Suppressor macrophage (primary cell): Measurements from ENCODE around the gene TRAM2.

Experiments
- DNase-seq, 4 experiments: peaks; one replicate each; pipeline ENCODE4 v3.0.0-alpha.2; 2020 to 2022

TRAM2 gene

GRCh38 chr6:52568320-52568719 is 8.5 kb downstream of the TRAM2 start:
- DNase-seq = no peak

DNA sequence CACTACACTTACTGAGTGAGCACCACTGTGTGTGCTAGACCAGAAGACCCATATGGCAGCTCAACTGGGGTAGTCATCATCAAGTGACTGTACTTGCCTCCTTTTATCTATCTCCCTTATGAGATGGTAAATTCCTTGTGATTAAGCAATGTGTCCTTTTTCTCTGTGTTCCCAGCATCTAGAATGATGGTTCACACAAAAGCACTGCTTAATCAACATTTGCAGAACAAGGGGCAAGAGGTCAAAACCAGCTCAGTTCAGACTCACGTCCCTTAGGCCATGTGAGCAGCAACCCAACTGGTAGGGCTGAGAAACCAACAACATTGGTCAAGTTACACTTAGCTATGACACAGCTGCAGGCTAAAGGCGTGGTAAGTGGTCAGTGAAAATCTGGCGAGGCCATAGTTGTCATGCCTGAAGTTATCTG is 10.0 kb downstream of the TRAM2 start:
- no peak for DNase-seq

GRCh38 chr6:52566201-52566600 is 10.7 kb downstream of the TRAM2 start:
- DNase-seq = no peak

- DNase-seq = no peak
These were observed 12.0 kb downstream of the TRAM2 start for GRCh38 chr6:52564856-52565255.

DNA sequence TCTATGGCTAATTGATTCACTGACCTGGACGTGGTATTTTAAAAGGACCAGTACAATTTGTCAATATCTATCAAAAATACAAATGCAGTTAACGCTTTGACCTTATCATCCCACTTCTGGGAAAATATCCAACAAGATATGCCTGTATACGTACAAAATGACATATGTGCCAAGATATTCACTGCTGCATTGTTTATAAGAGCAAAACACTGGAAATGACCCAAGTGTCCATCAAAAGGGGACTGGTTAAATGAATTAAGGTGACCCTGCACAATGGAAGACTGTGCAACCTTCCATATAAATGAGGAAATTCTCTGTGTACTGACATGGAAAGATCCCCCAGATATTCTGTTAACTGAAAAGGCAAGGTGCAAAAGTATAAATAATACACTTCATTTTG is 13.9 kb downstream of the TRAM2 start:
- no peak for DNase-seq

GRCh38 chr6:52560462-52560861 is 16.4 kb downstream of the TRAM2 start:
- DNase-seq = no peak

DNA sequence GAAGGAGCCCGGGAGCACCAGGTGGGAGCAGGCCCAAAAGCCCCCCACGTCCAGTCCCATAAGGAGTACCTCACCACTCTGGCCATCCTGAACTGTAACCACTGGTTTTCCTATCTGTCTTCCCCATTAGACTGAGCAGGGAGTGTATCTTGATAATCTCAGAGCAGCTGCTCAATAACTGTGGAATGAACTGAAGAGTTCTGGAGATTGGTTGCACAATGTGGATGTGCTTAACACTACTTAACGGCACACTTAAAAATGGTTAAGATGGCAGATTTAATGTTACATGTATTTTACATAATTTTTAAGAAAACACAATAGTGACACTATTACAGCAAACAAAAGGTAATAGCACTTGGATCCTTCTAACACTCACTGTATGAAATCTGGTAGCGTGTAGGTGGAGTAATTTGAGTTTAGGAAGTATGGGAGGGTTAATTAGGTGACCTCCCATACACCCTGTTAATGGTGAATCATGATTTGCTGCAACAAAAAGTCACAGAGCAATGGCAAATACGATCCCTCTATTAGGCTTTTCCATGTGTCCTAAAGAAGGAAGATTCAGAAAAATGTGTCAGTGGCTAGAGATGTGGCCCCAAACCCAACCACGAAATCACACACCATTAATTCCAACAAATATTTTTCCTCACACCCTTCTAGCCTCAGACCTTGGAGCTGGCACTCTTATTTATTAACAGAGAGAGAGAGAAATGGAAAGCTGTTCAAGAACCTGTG is 18.4 kb downstream of the TRAM2 start:
- no peak for DNase-seq

DNA sequence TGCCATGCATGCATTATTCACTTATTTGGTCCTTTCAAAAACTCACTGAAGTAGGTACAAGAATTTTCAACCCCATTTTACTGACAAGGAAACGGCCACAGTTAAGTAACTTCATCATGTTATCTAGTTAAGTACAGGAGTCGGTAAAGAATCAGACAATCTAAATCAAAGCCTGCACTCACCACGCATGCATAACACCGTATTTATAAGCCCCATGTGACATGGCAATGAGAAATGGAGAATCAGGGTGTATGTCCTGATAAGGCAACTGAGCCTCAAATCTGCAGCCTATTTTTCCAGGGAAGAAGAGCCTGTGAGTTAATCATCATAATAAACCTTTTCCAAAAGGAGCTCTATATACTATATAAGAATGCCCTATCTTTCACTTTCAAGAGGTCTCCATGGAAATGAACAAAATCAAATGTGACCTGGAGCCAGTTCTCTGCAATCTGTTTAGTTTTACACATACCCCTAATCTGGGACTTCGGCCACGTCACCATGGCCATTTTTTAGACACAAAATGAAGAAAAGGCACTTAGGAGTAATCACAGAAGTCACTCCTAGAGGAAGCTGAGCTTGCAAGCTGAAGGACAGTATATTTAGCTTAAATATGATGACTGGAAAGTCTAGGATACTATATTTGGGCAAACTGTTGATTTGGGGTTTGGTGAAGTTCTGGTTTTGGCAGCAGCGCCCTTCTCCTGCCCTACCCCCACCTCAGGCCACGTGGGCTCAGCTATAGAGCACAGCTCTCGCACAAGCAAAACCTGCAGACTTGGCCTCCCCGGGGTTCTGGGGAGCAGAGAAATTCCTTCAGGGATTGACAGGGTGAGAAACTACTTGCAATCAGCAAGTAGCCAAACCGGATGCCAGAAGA is 19.2 kb downstream of the TRAM2 start:
- DNase-seq = peak in 2 of 4 experiments; percentile 13 to 16

DNA sequence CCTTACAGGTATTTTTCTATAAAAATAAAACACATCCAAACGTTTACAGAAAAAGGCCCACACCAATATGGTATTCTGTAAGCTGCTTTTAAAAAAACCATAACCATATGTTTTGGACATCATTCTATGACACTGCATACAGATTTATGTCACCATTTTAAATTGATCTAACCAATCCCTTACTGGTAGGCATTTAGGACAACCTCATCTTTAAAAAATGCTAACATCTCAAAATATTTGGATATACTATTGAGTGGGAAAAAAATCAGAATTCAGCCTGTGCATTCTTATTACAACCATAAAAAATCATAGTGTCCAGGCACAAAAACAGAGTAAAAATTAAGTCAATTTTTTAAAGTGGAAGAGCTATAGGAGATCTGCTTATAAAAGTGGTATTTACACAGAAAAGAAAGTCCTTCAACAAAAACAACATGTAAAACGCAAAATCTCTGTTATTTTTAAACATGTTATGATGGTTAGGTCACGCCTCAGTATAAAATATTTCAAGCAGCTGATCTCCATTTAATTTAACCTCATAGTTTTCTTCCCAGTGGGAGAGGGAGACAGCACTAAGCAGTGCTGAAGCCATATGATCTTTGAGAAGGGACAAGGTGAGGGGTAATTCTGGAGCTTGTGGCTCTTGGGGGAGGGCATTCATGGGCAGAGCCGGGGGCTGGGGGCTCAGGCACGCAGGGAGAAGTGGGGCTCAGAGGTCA is 21.2 kb downstream of the TRAM2 start:
- DNase-seq = no peak

DNA sequence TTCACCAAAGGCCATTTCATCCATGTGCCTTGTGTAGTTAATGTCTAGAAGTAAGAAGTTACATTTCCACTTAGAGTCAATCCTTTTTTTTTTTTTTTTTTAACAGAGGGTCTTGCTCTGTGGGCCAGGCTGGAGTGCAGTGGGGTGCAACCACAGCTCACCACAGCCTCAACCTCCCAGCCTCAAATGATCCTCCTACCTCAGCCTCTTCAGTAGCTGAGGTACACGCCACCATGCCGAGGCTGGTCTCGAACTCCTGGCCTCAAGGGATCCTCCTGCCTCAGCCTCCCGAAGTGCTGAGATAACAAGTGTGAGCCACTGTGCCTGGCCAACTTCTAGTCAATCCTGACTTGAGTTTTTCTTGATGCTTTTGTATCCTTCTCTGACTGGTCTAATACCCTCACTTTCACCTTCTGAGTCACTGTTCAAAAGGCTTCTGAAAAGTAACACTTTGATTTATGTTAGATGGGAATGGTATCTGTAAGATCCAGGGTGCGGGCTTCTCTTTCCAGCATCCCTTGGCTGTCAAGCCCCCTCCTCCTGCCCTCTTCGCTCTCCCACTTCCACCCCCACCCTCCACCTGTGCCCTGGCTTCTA is 22.1 kb downstream of the TRAM2 start:
- no peak for DNase-seq

DNA sequence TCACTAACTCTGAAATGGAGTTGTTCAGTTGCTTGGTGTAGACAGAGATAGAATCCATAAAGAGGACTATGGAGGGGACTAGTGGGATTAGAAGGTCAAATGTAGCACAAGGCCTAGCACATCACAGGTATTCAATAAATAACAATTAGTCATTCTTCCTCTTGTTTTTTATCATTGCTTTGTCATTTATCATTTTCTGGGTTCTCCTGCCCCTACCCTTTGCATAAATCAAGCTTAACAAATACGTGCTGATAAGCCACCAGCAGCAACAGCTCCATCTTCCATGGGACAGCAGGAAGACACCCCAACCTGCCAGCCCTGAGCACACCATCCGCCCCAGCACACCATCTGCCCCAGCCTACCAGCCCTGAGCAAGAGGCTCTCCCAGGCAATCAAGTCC is 23.1 kb downstream of the TRAM2 start:
- no peak for DNase-seq

DNA sequence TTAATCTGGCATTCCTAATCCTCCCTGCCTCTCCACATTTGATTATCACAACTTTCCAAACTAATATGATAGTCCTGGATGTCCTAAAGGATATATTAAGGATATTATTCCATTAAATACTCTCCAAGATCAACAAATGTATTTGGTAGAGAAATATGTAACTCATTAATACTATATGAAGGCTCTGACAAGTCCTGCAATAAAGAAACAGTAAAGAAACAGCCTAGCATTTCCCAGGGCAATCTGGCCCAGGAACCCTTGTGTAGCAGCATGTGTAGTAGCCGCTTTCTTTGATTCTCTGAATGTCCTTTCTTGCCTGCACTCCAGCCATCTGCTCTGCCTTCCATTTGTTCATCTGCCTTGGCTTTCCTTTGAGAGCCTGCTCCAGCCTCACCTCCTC is 23.7 kb downstream of the TRAM2 start:
- no peak for DNase-seq

DNA sequence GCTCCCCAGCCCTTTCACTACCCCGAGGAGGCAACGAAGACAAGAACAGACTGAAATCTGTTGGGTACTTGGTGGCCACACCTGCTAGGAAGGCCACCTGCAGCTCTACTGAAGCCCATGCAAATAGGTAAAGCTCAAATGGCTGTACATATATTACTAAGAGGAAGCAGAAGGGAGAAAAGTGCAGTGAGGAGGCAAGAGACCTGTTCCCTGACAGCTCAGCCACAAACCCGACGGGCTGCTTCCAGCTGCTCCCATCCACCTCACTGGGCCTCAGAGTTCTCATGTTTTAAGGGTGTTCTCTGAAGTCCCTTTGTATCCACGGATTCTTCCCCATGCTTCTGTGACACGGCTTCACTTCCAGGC is 24.6 kb downstream of the TRAM2 start:
- no peak for DNase-seq

GRCh38 chr6:52551483-52552277 is 25.2 kb downstream of the TRAM2 start:
- DNase-seq = no peak

DNA sequence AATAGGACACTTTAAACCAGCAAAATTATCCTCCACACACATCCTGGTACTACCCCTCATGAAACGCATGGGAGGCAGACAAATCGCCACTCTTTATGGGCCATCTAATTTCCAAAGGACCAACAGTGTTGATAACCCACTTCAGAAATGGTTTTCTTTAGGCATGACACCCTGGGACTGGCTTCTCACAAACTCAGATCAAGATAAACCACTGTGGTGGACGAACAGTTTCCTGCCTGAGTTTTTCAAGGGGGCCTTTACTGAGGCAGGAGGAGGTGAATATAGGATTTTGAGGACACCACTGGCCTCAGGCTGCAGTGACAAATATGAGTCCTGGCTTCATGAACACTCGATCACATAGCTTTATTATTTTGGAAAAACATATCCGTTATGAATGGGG is 26.0 kb downstream of the TRAM2 start:
- no peak for DNase-seq

DNA sequence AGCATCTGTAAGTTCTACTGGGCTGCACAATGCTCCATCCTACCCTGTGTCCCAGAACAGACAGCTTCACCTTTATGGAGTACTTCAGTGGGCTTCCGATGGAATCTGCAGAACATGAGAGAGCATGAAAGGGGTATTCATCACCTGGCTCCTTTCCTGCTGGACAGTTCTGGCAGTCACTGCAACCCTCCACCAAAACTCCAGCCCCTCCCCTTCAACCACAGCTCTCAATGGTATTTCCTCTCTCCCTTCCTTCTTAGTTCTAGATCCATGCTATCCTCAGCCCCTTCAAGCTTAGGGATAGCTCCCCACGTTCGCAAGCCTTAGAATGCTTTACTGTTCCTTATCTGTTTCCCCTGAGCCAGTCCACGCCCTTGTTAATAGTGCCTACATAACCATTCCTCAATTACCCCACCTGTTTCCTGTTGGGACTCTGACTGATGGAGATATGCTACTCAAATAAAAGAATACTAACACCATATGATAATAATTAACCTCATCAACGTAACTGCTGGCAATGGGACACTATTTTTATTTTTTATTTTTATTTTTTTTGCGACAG is 26.8 kb downstream of the TRAM2 start:
- DNase-seq = no peak

GRCh38 chr6:52549428-52549827 is 27.4 kb downstream of the TRAM2 start:
- DNase-seq = no peak

DNA sequence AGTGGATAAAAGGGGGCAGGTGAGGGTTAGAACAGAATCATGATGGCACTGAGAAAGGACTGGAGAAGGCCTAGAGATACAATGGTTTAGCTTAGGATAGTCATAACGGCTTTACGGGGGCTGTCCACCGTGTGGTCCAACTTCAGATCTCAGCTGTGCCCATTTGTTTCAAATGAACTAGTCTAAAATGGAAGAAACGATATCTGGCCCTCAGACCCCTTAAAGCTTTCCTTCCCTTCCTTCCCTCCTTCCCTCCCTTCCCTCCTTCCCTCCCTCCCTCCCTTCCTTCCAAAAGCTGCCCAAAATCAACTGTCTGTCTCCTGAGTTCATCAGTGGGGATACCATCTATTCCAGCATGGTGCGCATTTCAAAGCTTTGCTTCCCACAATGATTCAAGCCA is 27.9 kb downstream of the TRAM2 start:
- DNase-seq = no peak

DNA sequence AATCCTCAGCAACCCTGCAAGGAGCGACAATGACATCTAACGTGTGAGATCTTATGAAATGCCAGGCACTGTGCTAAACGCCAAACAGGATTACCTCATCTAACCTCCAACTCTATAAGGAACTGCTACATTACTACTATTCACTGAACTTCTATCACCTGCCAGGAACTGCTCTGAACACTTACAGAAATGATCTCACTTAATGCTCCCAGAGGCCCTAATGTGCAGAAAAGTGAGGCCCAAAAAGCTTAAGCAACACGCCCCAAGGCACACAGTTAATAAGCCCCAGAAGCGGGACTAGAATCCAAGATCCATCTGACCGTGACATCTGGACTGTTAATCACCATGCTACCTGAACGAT is 28.5 kb downstream of the TRAM2 start:
- no peak for DNase-seq

GRCh38 chr6:52547647-52548352 is 29.1 kb downstream of the TRAM2 start:
- DNase-seq = no peak

DNA sequence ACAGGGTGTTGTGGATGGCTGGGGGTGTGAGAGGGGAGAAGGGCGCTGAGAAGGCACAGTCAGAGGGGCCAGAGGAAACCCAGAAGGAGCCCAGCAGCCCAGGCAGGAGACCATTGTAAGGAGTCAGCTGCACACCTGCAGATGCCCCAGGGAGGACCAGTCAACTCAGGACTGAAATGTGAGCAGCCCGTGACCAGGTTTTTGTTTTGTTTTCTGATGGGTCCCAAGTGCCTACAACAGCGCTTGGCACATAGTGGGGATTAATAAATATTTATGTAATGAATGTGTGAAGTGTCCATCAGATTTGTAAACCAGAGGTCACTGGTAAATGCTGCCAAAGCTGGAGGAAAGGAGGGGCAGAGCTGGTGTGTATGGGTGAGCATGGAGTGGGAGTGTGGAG is 30.2 kb downstream of the TRAM2 start:
- DNase-seq = no peak
